ENCODE results near the gene UACA. TPM values are rescaled to one million over a fixed set of nuclear protein-coding genes. Genes with fewer than 3 reads are reported as not detected.
A peak's percentile ranks its signal among the peaks of the same experiment; 100 is the strongest.

UACA gene
- total and polyA plus RNA-seq, 2 donors from 2014 or later = 49.6 to 92.7 TPM

- no peak for TF ChIP-seq CTCF (IDR thresholded peaks at IDR 0.05; ENCODE audit: borderline replicate concordance, extremely low read depth, insufficient read depth)
- H3K4me3 ChIP-seq (ENCODE audit: low read length in 3 of 3) = no peak overlapping the region
- H3K9ac ChIP-seq (ENCODE audit: low read length in 3 of 3) = no peak overlapping the region
- H3K27ac ChIP-seq (ENCODE audit: low read depth in 2 of 2, low read length in 2 of 2) = no peak overlapping the region
- H3K36me3 ChIP-seq (ENCODE audit: control insufficient read depth in 2 of 3, insufficient read depth in 3 of 3, low read length in 3 of 3) = no peaks in the 10 kb centered on the region
- DNase-seq = no peak
- peaks cover 2 to 25% (median 8%) of the 10 kb centered on the region in 3 donors for H3K4me1 ChIP-seq (ENCODE audit: control insufficient read depth in 2 of 3, insufficient read depth in 2 of 3, low read depth in 1 of 3, low read length in 3 of 3)
- H3K9me3 ChIP-seq (ENCODE audit: control insufficient read depth in 2 of 3, insufficient read depth in 1 of 3, low read length in 3 of 3) = no peaks in the 10 kb centered on the region
- H3K27me3 ChIP-seq (ENCODE audit: control insufficient read depth, insufficient read depth, low read length) = no peaks in the 10 kb centered on the region
- intact Hi-C loops (cut with DNase I) = no loop called here
- FAIRE-seq = no peak
Observed at GRCh38 chr15:70704731-70705130, 58.6 kb downstream of the UACA start.

DNA sequence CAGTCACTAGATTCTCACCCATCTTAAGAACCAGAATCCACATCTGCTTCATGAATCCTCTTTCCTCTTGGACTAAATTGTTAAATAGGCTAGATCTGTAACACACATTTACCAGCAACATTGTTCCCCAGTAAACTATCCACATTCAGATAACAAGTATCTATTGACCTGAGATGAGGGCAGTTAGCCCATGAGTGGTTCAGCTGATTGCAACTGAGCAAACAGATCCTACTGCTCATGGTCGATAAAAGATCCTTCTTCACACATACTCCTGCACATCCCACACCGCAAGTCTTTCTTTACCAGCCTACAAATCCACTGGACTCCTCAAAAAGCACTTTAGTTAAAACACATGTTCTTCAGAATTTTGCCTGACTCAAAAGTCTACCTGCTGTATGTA lies 59.2 kb downstream of the UACA start:
- Histone ChIP-seq H3K27me3 (ENCODE audit: control insufficient read depth, insufficient read depth, low read length) (no peaks in the 10 kb centered on the region), H3K4me3 (ENCODE audit: low read length in 3 of 3) (no peak overlapping the region), H3K4me1 (ENCODE audit: control insufficient read depth in 2 of 3, insufficient read depth in 2 of 3, low read depth in 1 of 3, low read length in 3 of 3) (peaks cover 2 to 30% (median 8%) of the 10 kb centered on the region in 3 donors), H3K9ac (ENCODE audit: low read length in 3 of 3) (no peak overlapping the region), H3K36me3 (ENCODE audit: control insufficient read depth in 2 of 3, insufficient read depth in 3 of 3, low read length in 3 of 3) (no peaks in the 10 kb centered on the region), H3K9me3 (ENCODE audit: control insufficient read depth in 2 of 3, insufficient read depth in 1 of 3, low read length in 3 of 3) (no peaks in the 10 kb centered on the region), H3K27ac (ENCODE audit: low read depth in 2 of 2, low read length in 2 of 2) (no peak overlapping the region)
- no peak for TF ChIP-seq CTCF (IDR thresholded peaks at IDR 0.05; ENCODE audit: borderline replicate concordance, extremely low read depth, insufficient read depth)
- no peak for DNase-seq
- no peak for FAIRE-seq
- intact Hi-C loops (cut with DNase I) = no loop called here

- FAIRE-seq (no peak), DNase-seq (peak in 2 of 5 donors; percentile 35 to 77)
- Histone ChIP-seq H3K4me3 (ENCODE audit: low read length in 3 of 3) (peak overlapping the region in 1 of 3 donors; percentile 63), H3K36me3 (ENCODE audit: control insufficient read depth in 2 of 3, insufficient read depth in 3 of 3, low read length in 3 of 3) (no peaks in the 10 kb centered on the region), H3K9me3 (ENCODE audit: control insufficient read depth in 2 of 3, insufficient read depth in 1 of 3, low read length in 3 of 3) (no peaks in the 10 kb centered on the region), H3K27ac (ENCODE audit: low read depth in 2 of 2, low read length in 2 of 2) (peak overlapping the region; percentile 59 to 84), H3K9ac (ENCODE audit: low read length in 3 of 3) (no peak overlapping the region), H3K4me1 (ENCODE audit: control insufficient read depth in 2 of 3, insufficient read depth in 2 of 3, low read depth in 1 of 3, low read length in 3 of 3) (peaks cover 6 to 37% (median 11%) of the 10 kb centered on the region in 3 donors), H3K27me3 (ENCODE audit: control insufficient read depth, insufficient read depth, low read length) (no peaks in the 10 kb centered on the region)
- no peak for TF ChIP-seq CTCF (IDR thresholded peaks at IDR 0.05; ENCODE audit: borderline replicate concordance, extremely low read depth, insufficient read depth)
- intact Hi-C loops (cut with DNase I) = no loop called here
Observed at GRCh38 chr15:70703096-70703878, 60.1 kb downstream of the UACA start.
